Adrenal gland (tissue), 5 donors: ENCODE results near the gene PRADC1.

Experiments used
- POLR2A ChIP-seq, 2 donors: fragments of 450-650 bp; IDR thresholded peaks; one replicate each; pipeline ENCODE4 v1.6.1; 2017; ENCODE audit warnings: antibody characterized with exemption in 2 of 2, mild to moderate bottlenecking in 2 of 2, moderate library complexity in 1 of 2
- TF ChIP-seq, protein P1 (sequence below), 6 experiments: fragments of 450-650 bp in 4 of 6; fragments of 200-600 bp in 2 of 6; sonication (generic) in 1 of 6; IDR thresholded peaks; 1 replicate in 5 of 6; 2 replicates in 1 of 6; pipeline versions ENCODE4 v1.5.1 to v1.8.0; 2016 to 2021; ENCODE audit warnings: antibody characterized with exemption in 6 of 6, mild to moderate bottlenecking in 2 of 6, moderate library complexity in 1 of 6
- donor health status: DM: no; HTN: no; CAD: no.

DNA sequence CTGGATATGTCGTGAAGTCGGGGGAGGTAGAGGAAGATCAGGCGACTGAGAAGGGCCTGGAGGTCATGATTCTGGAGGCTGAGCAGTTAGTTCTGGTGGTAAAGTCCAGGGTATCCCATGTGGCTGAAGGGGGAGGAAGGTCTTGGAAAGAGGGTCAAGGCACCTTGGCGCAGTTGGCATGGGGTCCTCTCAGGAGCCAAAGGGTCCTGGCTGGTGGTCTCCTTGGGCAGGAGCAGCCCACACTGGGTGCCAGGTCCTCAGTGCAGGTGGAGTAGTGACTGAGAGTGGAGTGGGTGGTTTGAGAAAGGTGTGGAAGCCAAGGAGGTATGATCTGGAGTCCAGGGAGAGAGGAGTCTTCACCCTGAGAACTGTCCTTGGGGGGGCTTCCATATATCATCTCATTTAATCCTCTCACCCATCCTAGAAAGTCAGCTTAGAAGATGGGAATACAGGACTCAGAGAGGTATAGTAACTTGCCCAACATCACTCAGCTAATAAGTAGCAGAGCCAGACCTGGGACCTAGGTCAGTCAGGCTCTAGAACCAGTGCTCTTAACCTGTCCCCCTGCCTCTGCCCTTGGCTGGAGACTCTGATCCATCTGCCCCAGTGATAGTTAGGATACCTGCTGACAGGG, 26.8 kb upstream of the PRADC1 start:
- no peak for TF ChIP-seq POLR2A (IDR thresholded peaks at IDR 0.05)
- TF ChIP-seq, protein P1, sequence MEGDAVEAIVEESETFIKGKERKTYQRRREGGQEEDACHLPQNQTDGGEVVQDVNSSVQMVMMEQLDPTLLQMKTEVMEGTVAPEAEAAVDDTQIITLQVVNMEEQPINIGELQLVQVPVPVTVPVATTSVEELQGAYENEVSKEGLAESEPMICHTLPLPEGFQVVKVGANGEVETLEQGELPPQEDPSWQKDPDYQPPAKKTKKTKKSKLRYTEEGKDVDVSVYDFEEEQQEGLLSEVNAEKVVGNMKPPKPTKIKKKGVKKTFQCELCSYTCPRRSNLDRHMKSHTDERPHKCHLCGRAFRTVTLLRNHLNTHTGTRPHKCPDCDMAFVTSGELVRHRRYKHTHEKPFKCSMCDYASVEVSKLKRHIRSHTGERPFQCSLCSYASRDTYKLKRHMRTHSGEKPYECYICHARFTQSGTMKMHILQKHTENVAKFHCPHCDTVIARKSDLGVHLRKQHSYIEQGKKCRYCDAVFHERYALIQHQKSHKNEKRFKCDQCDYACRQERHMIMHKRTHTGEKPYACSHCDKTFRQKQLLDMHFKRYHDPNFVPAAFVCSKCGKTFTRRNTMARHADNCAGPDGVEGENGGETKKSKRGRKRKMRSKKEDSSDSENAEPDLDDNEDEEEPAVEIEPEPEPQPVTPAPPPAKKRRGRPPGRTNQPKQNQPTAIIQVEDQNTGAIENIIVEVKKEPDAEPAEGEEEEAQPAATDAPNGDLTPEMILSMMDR (IDR thresholded peaks at IDR 0.05): no peak
